Measurements from ENCODE around the gene ST7.

ST7 gene

GRCh38 chr7:117006907-117007684, 53.8 kb downstream of the ST7 start:
- DNase-seq (ENCODE audit: low read depth), result no peak
- no peak overlapping the region for H3K4me3 ChIP-seq (ENCODE audit: control insufficient read depth, low read depth, low read length)
- TF ChIP-seq CTCF (conservative IDR thresholded peaks at IDR 0.05; ENCODE audit: control insufficient read depth, insufficient read depth, low read depth, low read length), result no peak

- DNase-seq (ENCODE audit: low read depth), result no peak
- no peak for TF ChIP-seq CTCF (conservative IDR thresholded peaks at IDR 0.05; ENCODE audit: control insufficient read depth, insufficient read depth, low read depth, low read length)
- H3K4me3 ChIP-seq (ENCODE audit: control insufficient read depth, low read depth, low read length), result no peak overlapping the region
Measured at GRCh38 chr7:117008118-117008885, 55.0 kb downstream of the ST7 start.

GRCh38 chr7:117008886-117009531, 55.7 kb downstream of the ST7 start:
- H3K4me3 ChIP-seq (ENCODE audit: control insufficient read depth, low read depth, low read length), result no peak overlapping the region
- DNase-seq (ENCODE audit: low read depth), result peak; percentile 62
- TF ChIP-seq CTCF (conservative IDR thresholded peaks at IDR 0.05; ENCODE audit: control insufficient read depth, insufficient read depth, low read depth, low read length), result no peak

- H3K4me3 ChIP-seq (ENCODE audit: control insufficient read depth, low read depth, low read length), result no peak overlapping the region
- TF ChIP-seq CTCF (conservative IDR thresholded peaks at IDR 0.05; ENCODE audit: control insufficient read depth, insufficient read depth, low read depth, low read length), result no peak
- DNase-seq (ENCODE audit: low read depth), result no peak
Measured at GRCh38 chr7:117009705-117010361, 56.5 kb downstream of the ST7 start.

- DNase-seq (ENCODE audit: low read depth), result peak; percentile 42
- no peak for TF ChIP-seq CTCF (conservative IDR thresholded peaks at IDR 0.05; ENCODE audit: control insufficient read depth, insufficient read depth, low read depth, low read length)
- H3K4me3 ChIP-seq (ENCODE audit: control insufficient read depth, low read depth, low read length), result no peak overlapping the region
Measured at GRCh38 chr7:117010375-117011133, 57.3 kb downstream of the ST7 start.
